Spleen (tissue), 11 donors: ENCODE results near the gene MYLK3. TPM values are rescaled to one million over a fixed set of nuclear protein-coding genes. Genes with fewer than 3 reads are reported as not detected.

Experiments
- DNase-seq: peaks from one replicate; pipeline ENCODE4 v3.0.0-alpha.2; 2020
- H3K27ac ChIP-seq, 8 donors: fragments of 200-600 bp; sonication (generic) in 7 of 8; 1 replicate in 4 of 8; 2 replicates in 4 of 8; pipeline versions ENCODE4 v1.5.0 to v1.8.0; 2016 to 2021; ENCODE audit warnings: inconsistent platforms in 4 of 8, mild to moderate bottlenecking in 4 of 8, moderate library complexity in 1 of 8
- H3K27me3 ChIP-seq, 7 donors: fragments of 200-600 bp; sonication (generic) in 6 of 7; replicated peaks in 1 of 7; 1 replicate in 4 of 7; 2 replicates in 3 of 7; pipeline versions ENCODE4 v1.5.0 to v1.8.0; 2016 to 2021; ENCODE audit warnings: inconsistent platforms in 3 of 7, mild to moderate bottlenecking in 1 of 7
- H3K36me3 ChIP-seq, 6 donors: fragments of 200-600 bp; sonication (generic) in 5 of 6; 1 replicate in 4 of 6; 2 replicates in 2 of 6; pipeline versions ENCODE4 v1.5.0 to v1.8.0; 2016 to 2021; ENCODE audit warnings: inconsistent platforms in 2 of 6
- H3K4me1 ChIP-seq, 6 donors: fragments of 200-600 bp; sonication (generic) in 5 of 6; 1 replicate in 3 of 6; 2 replicates in 3 of 6; pipeline versions ENCODE4 v1.5.0 to v1.8.0; 2016 to 2021; ENCODE audit warnings: inconsistent platforms in 3 of 6
- H3K4me3 ChIP-seq, 8 donors: fragments of 200-600 bp; sonication (generic) in 7 of 8; 1 replicate in 4 of 8; 2 replicates in 4 of 8; pipeline versions ENCODE4 v1.5.0 to v1.8.0; 2016 to 2021; ENCODE audit warnings: inconsistent platforms in 4 of 8, mild to moderate bottlenecking in 4 of 8, moderate library complexity in 2 of 8
- H3K9me3 ChIP-seq, 8 donors: fragments of 200-600 bp; sonication (generic) in 7 of 8; 1 replicate in 4 of 8; 2 replicates in 4 of 8; pipeline versions ENCODE4 v1.5.0 to v1.8.0; 2016 to 2021; ENCODE audit warnings: inconsistent platforms in 4 of 8
- CTCF ChIP-seq, 11 experiments: fragments of 200-600 bp in 7 of 11; fragments of 450-650 bp in 4 of 11; sonication (generic) in 4 of 11; IDR thresholded peaks in 8 of 11; conservative IDR thresholded peaks in 3 of 11; 1 replicate in 7 of 11; 2 replicates in 4 of 11; pipeline versions ENCODE4 v1.4.0 to v1.8.0; 2016 to 2021; ENCODE audit warnings: antibody characterized with exemption in 11 of 11, inconsistent platforms in 4 of 11, mild to moderate bottlenecking in 1 of 11
- POLR2A ChIP-seq, 3 donors: fragments of 450-650 bp; IDR thresholded peaks; one replicate each; pipeline ENCODE4 v1.5.1; 2017; ENCODE audit warnings: antibody characterized with exemption in 3 of 3, mild to moderate bottlenecking in 1 of 3
- POLR2AphosphoS5 ChIP-seq, 3 donors: sonication (generic); formaldehyde crosslinking; IDR thresholded peaks; one replicate each; pipeline ENCODE4 v1.5.1; 2017; ENCODE audit warnings: antibody characterized with exemption in 3 of 3
- WGBS, 5 donors: extraction: QIAGEN DNeasy Blood & Tissue Kit in 3 of 5; methylation state at CpG; one replicate each; pipeline versions ENCODE4 v1.1.5 to v1.1.7; 2013 to 2018; 5-methylcytosine and 5-hydroxymethylcytosine counted together
- intact Hi-C: fragments of 100-400 bp; cut with DNase I; formaldehyde crosslinking; loops from one replicate; pipeline ENCODE4 v1.15.0; 2023; ENCODE audit warnings: low total_unique reads
- polyA plus RNA-seq, 3 donors: library from polyadenylated mRNA; stranded (reverse); fragments of 200-250 nt; gene quantifications; one replicate each; pipeline ENCODE4 v1.2.1, GENCODE V29; 2013
- total RNA-seq, 7 donors: library from RNA; depleted of rRNA in 3 of 7; stranded (reverse); fragments of >200 nt in 3 of 7; fragmentation: NEBNext Ultra II Directional in 4 of 7; extraction: Animal tissue kit (Norgen Biotek cat#: 25700) in 4 of 7; gene quantifications; one replicate each; pipeline versions ENCODE4 v1.1.0 to v1.2.1, GENCODE V29; 2016 to 2021
- donor health status: healthy with polysubstance abuse.
- donor health status: DM: no; HTN: no; CAD: no; lungs with moderate emphysema.
- donor health status: DM: no; HTN: no; CAD: no.
- donor health status: Bipolar disorder and iron deficiency.
- donor health status: healthy.
- donor health status: DM: no; HTN: no; CAD: no.
- donor health status: DM: yes; HTN: yes; CAD: no.

Gene MYLK3
- total and polyA plus RNA-seq, 10 donors = 0.03 to 2.4 (median 0.25) TPM; not detected in 1

DNA sequence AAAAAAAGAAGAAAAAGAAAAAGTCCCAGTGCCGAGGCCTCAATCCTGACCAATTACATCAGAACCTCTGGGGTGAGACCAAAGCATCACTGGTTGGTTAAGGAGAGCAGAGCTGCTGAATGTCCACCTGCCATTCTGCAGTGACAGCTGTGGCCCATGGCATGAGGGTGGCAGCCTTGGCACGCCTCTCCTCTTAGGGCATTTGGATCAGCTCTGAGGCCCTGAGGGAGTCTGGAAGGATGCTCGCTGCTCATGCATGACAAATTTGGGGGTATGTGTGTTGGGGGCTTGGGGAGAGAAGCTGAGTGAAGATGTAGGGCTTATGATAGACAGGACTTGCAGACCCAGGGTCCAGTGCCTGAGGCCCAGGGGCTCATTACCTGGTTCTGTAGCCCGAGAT is 26.3 kb downstream of the MYLK3 start:
- Histone ChIP-seq H3K9me3 (peaks cover 0 to 25% (median 8%) of the 10 kb centered on the region in 8 donors), H3K27ac (no peak overlapping the region), H3K27me3 (no peaks in the 10 kb centered on the region), H3K4me1 (no peaks in the 10 kb centered on the region), H3K4me3 (no peak overlapping the region), H3K36me3 (no peaks in the 10 kb centered on the region)
- TF ChIP-seq POLR2AphosphoS5 (IDR thresholded peaks at IDR 0.05) = no peak
- no peak for TF ChIP-seq POLR2A (IDR thresholded peaks at IDR 0.05)
- no peak for TF ChIP-seq CTCF (IDR thresholded peaks at IDR 0.05 in 8 of 11, conservative IDR thresholded peaks at IDR 0.05 in 3 of 11)
- intact Hi-C loops = no loop called here
- WGBS, 5 donors = 79 to 93% (median 92%) methylated on average over 3 to 4 of the region's 4 CpGs
- DNase-seq = no peak

- DNase-seq = no peak
- Histone ChIP-seq H3K4me3 (no peak overlapping the region), H3K27me3 (no peaks in the 10 kb centered on the region), H3K9me3 (peaks cover 0 to 18% (median 6%) of the 10 kb centered on the region in 8 donors), H3K36me3 (no peaks in the 10 kb centered on the region), H3K4me1 (no peaks in the 10 kb centered on the region), H3K27ac (no peak overlapping the region)
- 90 to 95% (median 91%) methylated on average over 2 of the region's 2 CpGs for WGBS, 5 donors
- intact Hi-C loops = no loop called here
- TF ChIP-seq CTCF (IDR thresholded peaks at IDR 0.05 in 8 of 11, conservative IDR thresholded peaks at IDR 0.05 in 3 of 11) (no peak), POLR2A (IDR thresholded peaks at IDR 0.05) (no peak), POLR2AphosphoS5 (IDR thresholded peaks at IDR 0.05) (no peak)
Observed at GRCh38 chr16:46720619-46721018, 27.5 kb downstream of the MYLK3 start.

DNA sequence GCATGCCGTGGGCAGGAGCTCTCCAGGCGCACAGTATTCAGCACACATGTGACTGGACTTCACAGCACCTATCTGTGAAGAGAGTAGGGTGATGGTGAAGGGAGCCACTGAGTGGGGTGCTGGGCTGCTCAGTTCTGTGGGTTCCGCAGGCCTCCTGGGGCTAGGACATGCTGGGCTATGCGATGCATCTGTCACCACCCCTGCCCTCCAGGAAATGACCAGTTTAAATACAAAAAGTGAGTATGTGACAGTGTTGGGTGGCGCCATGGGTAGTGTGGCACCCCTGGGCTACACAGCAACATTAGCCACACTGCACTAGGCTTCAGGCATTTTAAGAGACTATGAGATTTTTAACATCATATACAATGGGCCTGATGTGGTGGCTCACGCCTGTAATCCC is 28.6 kb downstream of the MYLK3 start:
- intact Hi-C loops = no loop called here

GRCh38 chr16:46718214-46718613 is 29.9 kb downstream of the MYLK3 start:
- H3K27me3 ChIP-seq = no peaks in the 10 kb centered on the region
- intact Hi-C loops = no loop called here
- TF ChIP-seq POLR2AphosphoS5 (IDR thresholded peaks at IDR 0.05) (no peak), POLR2A (IDR thresholded peaks at IDR 0.05) (no peak), CTCF (IDR thresholded peaks at IDR 0.05 in 8 of 11, conservative IDR thresholded peaks at IDR 0.05 in 3 of 11) (no peak)
- 83 to 91% (median 86%) methylated on average over 8 of the region's 8 CpGs for WGBS, 5 donors
- H3K9me3 ChIP-seq = peaks cover 0 to 2% (median 0%) of the 10 kb centered on the region in 8 donors
- H3K4me3 ChIP-seq = no peak overlapping the region
- no peaks in the 10 kb centered on the region for H3K36me3 ChIP-seq
- no peak for DNase-seq
- no peak overlapping the region for H3K27ac ChIP-seq
- H3K4me1 ChIP-seq = peaks cover 0 to 5% (median 3%) of the 10 kb centered on the region in 6 donors

More for the DNA sequence above, 28.6 kb downstream of the MYLK3 start:
- H3K27ac ChIP-seq = no peak overlapping the region
- no peaks in the 10 kb centered on the region for H3K4me1 ChIP-seq
- 88 to 99% (median 92%) methylated on average over 6 of the region's 6 CpGs for WGBS, 5 donors
- H3K36me3 ChIP-seq = no peaks in the 10 kb centered on the region
- no peak for TF ChIP-seq POLR2AphosphoS5 (IDR thresholded peaks at IDR 0.05)
- no peak for TF ChIP-seq POLR2A (IDR thresholded peaks at IDR 0.05)
- TF ChIP-seq CTCF (IDR thresholded peaks at IDR 0.05 in 8 of 11, conservative IDR thresholded peaks at IDR 0.05 in 3 of 11) = no peak
- no peak overlapping the region for H3K4me3 ChIP-seq
- no peaks in the 10 kb centered on the region for H3K27me3 ChIP-seq
- peaks cover 0 to 7% (median 1%) of the 10 kb centered on the region in 8 donors for H3K9me3 ChIP-seq
- DNase-seq = no peak
